Stomach (tissue), 9 donors: ENCODE measurements around the gene VAT1. TPM values are rescaled to one million over a fixed set of nuclear protein-coding genes. Genes with fewer than 3 reads are reported as not detected.
A peak's percentile ranks its signal among the peaks of the same experiment; 100 is the strongest.

ENCODE experiments used
- DNase-seq, 2 donors: peaks; one replicate each; pipeline versions ENCODE4 v3.0.0 to v3.0.0-alpha.2; 2013 to 2019
- H3K27ac ChIP-seq, 5 donors: fragments of 200-600 bp in 4 of 5; sonication (generic) in 4 of 5; one replicate each; pipeline ENCODE4 v1.5.1; 2013 to 2019; ENCODE audit warnings: mild to moderate bottlenecking in 1 of 5, moderate library complexity in 1 of 5
- H3K27me3 ChIP-seq, 3 donors: fragments of 200-600 bp; sonication (generic); one replicate each; pipeline ENCODE4 v1.5.1; 2017 to 2019; ENCODE audit warnings: mixed run types in 1 of 3
- H3K36me3 ChIP-seq, 4 donors: fragments of 200-600 bp; sonication (generic); 1 replicate in 3 of 4; 2 replicates in 1 of 4; pipeline ENCODE4 v1.5.1; 2016 to 2019
- H3K4me1 ChIP-seq, 4 donors: fragments of 200-600 bp; sonication (generic); one replicate each; pipeline ENCODE4 v1.5.1; 2016 to 2019
- H3K4me3 ChIP-seq, 4 donors: fragments of 200-600 bp; sonication (generic) in 3 of 4; one replicate each; pipeline ENCODE4 v1.5.1; 2016 to 2019; ENCODE audit warnings: mild to moderate bottlenecking in 1 of 4
- H3K9me3 ChIP-seq, 4 donors: fragments of 200-600 bp; sonication (generic); one replicate each; pipeline ENCODE4 v1.5.1; 2016 to 2019
- CTCF ChIP-seq, 7 experiments: fragments of 450-650 bp in 4 of 7; fragments of 200-600 bp in 3 of 7; sonication (generic) in 3 of 7; IDR thresholded peaks; one replicate each; pipeline ENCODE4 v1.5.1; 2016 to 2019; ENCODE audit warnings: antibody characterized with exemption in 7 of 7, control low read depth in 2 of 7, mild to moderate bottlenecking in 1 of 7
- EP300 ChIP-seq: sonication (generic); formaldehyde crosslinking; IDR thresholded peaks from one replicate; pipeline ENCODE4 v1.6.1; 2017; ENCODE audit warnings: antibody characterized with exemption
- POLR2A ChIP-seq, 4 donors: fragments of 450-650 bp; IDR thresholded peaks; one replicate each; pipeline ENCODE4 v1.6.1; 2016; ENCODE audit warnings: antibody characterized with exemption in 4 of 4, control low read depth in 2 of 4, mild to moderate bottlenecking in 1 of 4, moderate library complexity in 1 of 4
- POLR2AphosphoS5 ChIP-seq, 3 donors: sonication (generic); formaldehyde crosslinking; IDR thresholded peaks; one replicate each; pipeline ENCODE4 v1.6.1; 2016; ENCODE audit warnings: antibody characterized with exemption in 3 of 3
- WGBS, 5 donors: extraction: QIAGEN DNeasy Blood & Tissue Kit in 3 of 5; methylation state at CpG; one replicate each; pipeline versions ENCODE4 v1.1.5 to v1.1.7; 2013 to 2018; 5-methylcytosine and 5-hydroxymethylcytosine counted together
- intact Hi-C: fragments of 100-400 bp; cut with DNase I; formaldehyde crosslinking; loops from one replicate; pipeline ENCODE4 v1.15.1; 2023; ENCODE audit warnings: low total_unique reads
- polyA plus RNA-seq, 3 donors: library from polyadenylated mRNA; stranded (reverse); fragments of 200-250 nt; gene quantifications; one replicate each; pipeline ENCODE4 v1.2.3, GENCODE V29; 2013
- total RNA-seq, 5 donors: library from RNA; depleted of rRNA; stranded (reverse); fragments of >200 nt; gene quantifications; one replicate each; pipeline versions ENCODE4 v1.1.0 to v1.2.3, GENCODE V29; 2014 to 2016
- donor health status: healthy with polysubstance abuse.
- donor health status: Bipolar disorder and iron deficiency.
- donor health status: healthy.

Gene VAT1
- total and polyA plus RNA-seq, 8 donors, result 8.2 to 73.6 (median 56.6) TPM

GRCh38 chr17:42989726-42990652 is 32.2 kb downstream of the VAT1 start:
- Histone ChIP-seq H3K4me3 (no peak overlapping the region), H3K36me3 (peaks cover 53 to 98% (median 95%) of the 10 kb centered on the region in 4 donors), H3K27me3 (no peaks in the 10 kb centered on the region), H3K9me3 (no peaks in the 10 kb centered on the region), H3K4me1 (peaks cover 4 to 30% (median 8%) of the 10 kb centered on the region in 4 donors), H3K27ac (peak overlapping the region in 2 of 5 donors; percentile 11 to 26)
- no peak for TF ChIP-seq CTCF (IDR thresholded peaks at IDR 0.05)
- TF ChIP-seq POLR2AphosphoS5 (IDR thresholded peaks at IDR 0.05), result no peak
- no peak for TF ChIP-seq EP300
- no peak for TF ChIP-seq POLR2A (IDR thresholded peaks at IDR 0.05)
- no peak for DNase-seq
- intact Hi-C loops, result no loop called here
- WGBS, 5 donors, result 86 to 93% (median 91%) methylated on average over 6 of the region's 6 CpGs

- no peak for DNase-seq
- 88 to 95% (median 93%) methylated on average over 5 of the region's 5 CpGs for WGBS, 5 donors
- intact Hi-C loops, result no loop called here
- no peak overlapping the region for H3K27ac ChIP-seq
- no peaks in the 10 kb centered on the region for H3K27me3 ChIP-seq
- H3K4me3 ChIP-seq, result no peak overlapping the region
- H3K4me1 ChIP-seq, result peaks cover 7 to 38% (median 17%) of the 10 kb centered on the region in 4 donors
- TF ChIP-seq CTCF (IDR thresholded peaks at IDR 0.05) (no peak), POLR2AphosphoS5 (IDR thresholded peaks at IDR 0.05) (no peak), POLR2A (IDR thresholded peaks at IDR 0.05) (no peak), EP300 (no peak)
- H3K36me3 ChIP-seq, result peaks cover 53 to 98% (median 87%) of the 10 kb centered on the region in 4 donors
- H3K9me3 ChIP-seq, result no peaks in the 10 kb centered on the region
Measured at GRCh38 chr17:42989141-42989540, 33.0 kb downstream of the VAT1 start.

GRCh38 chr17:42985225-42985624 is 37.0 kb downstream of the VAT1 start:
- Histone ChIP-seq H3K4me1 (peaks cover 17 to 68% (median 41%) of the 10 kb centered on the region in 4 donors), H3K36me3 (peaks cover 27 to 63% (median 48%) of the 10 kb centered on the region in 4 donors), H3K27me3 (no peaks in the 10 kb centered on the region), H3K27ac (peak overlapping the region in 4 of 5 donors; percentile 57 to 82 (median 70)), H3K9me3 (no peaks in the 10 kb centered on the region), H3K4me3 (no peak overlapping the region)
- intact Hi-C loops, result no loop called here
- WGBS, 5 donors, result 0 to 73% (median 0%) methylated on average over 1 of the region's 1 CpG
- TF ChIP-seq POLR2A (IDR thresholded peaks at IDR 0.05) (no peak), EP300 (no peak), CTCF (IDR thresholded peaks at IDR 0.05) (no peak), POLR2AphosphoS5 (IDR thresholded peaks at IDR 0.05) (peak in 1 of 3 donors; percentile 6)
- peak in 1 of 2 donors; percentile 38 for DNase-seq

GRCh38 chr17:42982266-42982665 is 39.9 kb downstream of the VAT1 start:
- no peak for TF ChIP-seq CTCF (IDR thresholded peaks at IDR 0.05)
- TF ChIP-seq POLR2A (IDR thresholded peaks at IDR 0.05), result no peak
- no peak for TF ChIP-seq EP300
- TF ChIP-seq POLR2AphosphoS5 (IDR thresholded peaks at IDR 0.05), result no peak
- peak overlapping the region in 2 of 4 donors; percentile 83 to 94 for H3K4me3 ChIP-seq
- H3K27me3 ChIP-seq, result no peaks in the 10 kb centered on the region
- peak overlapping the region; percentile 33 to 93 (median 90) for H3K27ac ChIP-seq
- intact Hi-C loops, result no loop called here
- H3K36me3 ChIP-seq, result peaks cover 1 to 33% (median 18%) of the 10 kb centered on the region in 4 donors
- H3K4me1 ChIP-seq, result peaks cover 26 to 74% (median 51%) of the 10 kb centered on the region in 4 donors
- DNase-seq, result no peak
- no peaks in the 10 kb centered on the region for H3K9me3 ChIP-seq
